HG03066 (cell line): Measurements from ENCODE around the gene DCLK1.

ENCODE experiments used
- ATAC-seq: cut with Tn5 transposase; IDR thresholded peaks from one replicate; pipeline ENCODE4 v1.9.1; 2021; ENCODE audit warnings: low read depth; ENCODE audit not compliant: unreplicated experiment

Gene DCLK1

GRCh38 chr13:35916146-35916545 is 215.0 kb downstream of the DCLK1 start:
- ATAC-seq, result no peak

- ATAC-seq, result no peak
Measured at GRCh38 chr13:35914662-35915061, 216.5 kb downstream of the DCLK1 start.

- ATAC-seq, result no peak
Measured at GRCh38 chr13:35912841-35913240, 218.3 kb downstream of the DCLK1 start.

GRCh38 chr13:35909837-35910540 is 221.2 kb downstream of the DCLK1 start:
- ATAC-seq, result no peak

GRCh38 chr13:35909091-35909490 is 222.1 kb downstream of the DCLK1 start:
- ATAC-seq, result no peak

- no peak for ATAC-seq
Measured at GRCh38 chr13:35908226-35908625, 223.0 kb downstream of the DCLK1 start.

- ATAC-seq, result no peak
Measured at GRCh38 chr13:35906636-35907035, 224.5 kb downstream of the DCLK1 start.

- no peak for ATAC-seq
Measured at GRCh38 chr13:35903075-35903474, 228.1 kb downstream of the DCLK1 start.

GRCh38 chr13:35898041-35898440 is 233.1 kb downstream of the DCLK1 start:
- no peak for ATAC-seq

- ATAC-seq, result no peak
Measured at GRCh38 chr13:35894636-35895035, 236.5 kb downstream of the DCLK1 start.

- no peak for ATAC-seq
Measured at GRCh38 chr13:35892837-35893814, 238.1 kb downstream of the DCLK1 start.

GRCh38 chr13:35891507-35892441 is 239.4 kb downstream of the DCLK1 start:
- ATAC-seq, result no peak

GRCh38 chr13:35889560-35889959 is 241.6 kb downstream of the DCLK1 start:
- ATAC-seq, result no peak

- no peak for ATAC-seq
Measured at GRCh38 chr13:35888981-35889380, 242.2 kb downstream of the DCLK1 start.

GRCh38 chr13:35888457-35888883 is 242.7 kb downstream of the DCLK1 start:
- no peak for ATAC-seq

- ATAC-seq, result no peak
Measured at GRCh38 chr13:35887115-35887666, 244.0 kb downstream of the DCLK1 start.

- ATAC-seq, result no peak
Measured at GRCh38 chr13:35886332-35887114, 244.7 kb downstream of the DCLK1 start.

GRCh38 chr13:35884211-35884760 is 246.9 kb downstream of the DCLK1 start:
- no peak for ATAC-seq
